Measurements from ENCODE around the gene TNIK. TPM values are rescaled to one million over a fixed set of nuclear protein-coding genes. Genes with fewer than 3 reads are reported as not detected.

The TNIK gene
- total RNA-seq, 1 donor = 49.8 TPM

DNA sequence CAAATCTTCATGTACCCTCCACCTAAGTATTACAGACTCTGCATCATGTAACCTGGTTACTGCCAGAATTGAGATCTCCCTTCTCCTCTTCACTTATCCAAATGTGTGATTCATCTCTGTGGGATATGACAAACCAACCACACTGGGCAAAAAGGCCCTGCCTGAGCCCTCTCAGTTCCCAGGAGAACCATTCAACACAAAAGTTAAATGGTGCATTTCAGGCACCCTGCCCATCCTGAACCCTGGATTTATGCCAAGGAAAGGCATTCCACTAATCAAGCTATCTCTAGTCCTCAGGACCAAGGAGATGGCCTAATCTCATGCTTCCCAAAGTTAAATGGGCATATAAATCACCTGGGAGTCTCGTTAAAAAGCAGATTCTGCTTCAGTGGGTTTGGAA, 108.5 kb downstream of the TNIK start:
- no peaks in the 10 kb centered on the region for H3K27me3 ChIP-seq (ENCODE audit: insufficient read depth, low read length)
- H3K4me1 ChIP-seq (ENCODE audit: insufficient read depth, low read length) = peaks cover 20% of the 10 kb centered on the region
- no peak overlapping the region for H3K4me3 ChIP-seq (ENCODE audit: low read length)
- no peaks in the 10 kb centered on the region for H3K9me3 ChIP-seq (ENCODE audit: low read depth, low read length)

- Histone ChIP-seq H3K9me3 (ENCODE audit: low read depth, low read length) (no peaks in the 10 kb centered on the region), H3K27me3 (ENCODE audit: insufficient read depth, low read length) (no peaks in the 10 kb centered on the region)
Observed at GRCh38 chr3:171350364-171350763, 109.8 kb downstream of the TNIK start.

GRCh38 chr3:171349392-171349791, 110.8 kb downstream of the TNIK start:
- Histone ChIP-seq H3K9me3 (ENCODE audit: low read depth, low read length) (no peaks in the 10 kb centered on the region), H3K27me3 (ENCODE audit: insufficient read depth, low read length) (no peaks in the 10 kb centered on the region)

More at GRCh38 chr3:171350364-171350763, 109.8 kb downstream of the TNIK start:
- Histone ChIP-seq H3K4me3 (ENCODE audit: low read length) (no peak overlapping the region), H3K4me1 (ENCODE audit: insufficient read depth, low read length) (peaks cover 24% of the 10 kb centered on the region)

GRCh38 chr3:171348121-171348520, 112.1 kb downstream of the TNIK start:
- no peak overlapping the region for H3K4me3 ChIP-seq (ENCODE audit: low read length)
- no peaks in the 10 kb centered on the region for H3K27me3 ChIP-seq (ENCODE audit: insufficient read depth, low read length)
- peaks cover 31% of the 10 kb centered on the region for H3K4me1 ChIP-seq (ENCODE audit: insufficient read depth, low read length)
- no peaks in the 10 kb centered on the region for H3K9me3 ChIP-seq (ENCODE audit: low read depth, low read length)

More at GRCh38 chr3:171349392-171349791, 110.8 kb downstream of the TNIK start:
- H3K4me1 ChIP-seq (ENCODE audit: insufficient read depth, low read length) = peaks cover 24% of the 10 kb centered on the region
- no peak overlapping the region for H3K4me3 ChIP-seq (ENCODE audit: low read length)

GRCh38 chr3:171347301-171348039, 112.7 kb downstream of the TNIK start:
- Histone ChIP-seq H3K27me3 (ENCODE audit: insufficient read depth, low read length) (no peaks in the 10 kb centered on the region), H3K9me3 (ENCODE audit: low read depth, low read length) (no peaks in the 10 kb centered on the region), H3K4me3 (ENCODE audit: low read length) (no peak overlapping the region), H3K4me1 (ENCODE audit: insufficient read depth, low read length) (peaks cover 31% of the 10 kb centered on the region)

- H3K4me3 ChIP-seq (ENCODE audit: low read length) = no peak overlapping the region
- no peaks in the 10 kb centered on the region for H3K9me3 ChIP-seq (ENCODE audit: low read depth, low read length)
- H3K4me1 ChIP-seq (ENCODE audit: insufficient read depth, low read length) = peaks cover 31% of the 10 kb centered on the region
- no peaks in the 10 kb centered on the region for H3K27me3 ChIP-seq (ENCODE audit: insufficient read depth, low read length)
Observed at GRCh38 chr3:171346582-171347300, 113.5 kb downstream of the TNIK start.

DNA sequence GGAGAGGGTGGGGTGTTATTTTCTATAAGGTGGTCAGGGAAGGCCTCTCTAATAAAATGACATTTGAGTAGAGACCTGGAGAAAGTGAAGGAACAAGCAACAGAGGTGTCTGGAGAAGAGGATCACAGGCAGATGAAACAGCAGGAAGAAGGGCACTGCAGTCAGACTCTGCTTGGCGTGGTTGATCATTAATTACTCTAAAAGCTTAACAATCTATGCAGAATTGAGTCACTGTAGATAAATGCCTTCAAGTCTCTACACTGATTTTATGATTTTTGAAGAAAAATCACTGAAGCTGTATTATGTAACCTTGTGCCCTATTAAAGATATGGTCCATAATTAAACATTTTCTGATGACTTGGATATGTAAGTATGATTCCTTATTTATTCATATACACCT, 114.2 kb downstream of the TNIK start:
- Histone ChIP-seq H3K27me3 (ENCODE audit: insufficient read depth, low read length) (no peaks in the 10 kb centered on the region), H3K4me3 (ENCODE audit: low read length) (no peak overlapping the region), H3K9me3 (ENCODE audit: low read depth, low read length) (no peaks in the 10 kb centered on the region), H3K4me1 (ENCODE audit: insufficient read depth, low read length) (peaks cover 31% of the 10 kb centered on the region)

DNA sequence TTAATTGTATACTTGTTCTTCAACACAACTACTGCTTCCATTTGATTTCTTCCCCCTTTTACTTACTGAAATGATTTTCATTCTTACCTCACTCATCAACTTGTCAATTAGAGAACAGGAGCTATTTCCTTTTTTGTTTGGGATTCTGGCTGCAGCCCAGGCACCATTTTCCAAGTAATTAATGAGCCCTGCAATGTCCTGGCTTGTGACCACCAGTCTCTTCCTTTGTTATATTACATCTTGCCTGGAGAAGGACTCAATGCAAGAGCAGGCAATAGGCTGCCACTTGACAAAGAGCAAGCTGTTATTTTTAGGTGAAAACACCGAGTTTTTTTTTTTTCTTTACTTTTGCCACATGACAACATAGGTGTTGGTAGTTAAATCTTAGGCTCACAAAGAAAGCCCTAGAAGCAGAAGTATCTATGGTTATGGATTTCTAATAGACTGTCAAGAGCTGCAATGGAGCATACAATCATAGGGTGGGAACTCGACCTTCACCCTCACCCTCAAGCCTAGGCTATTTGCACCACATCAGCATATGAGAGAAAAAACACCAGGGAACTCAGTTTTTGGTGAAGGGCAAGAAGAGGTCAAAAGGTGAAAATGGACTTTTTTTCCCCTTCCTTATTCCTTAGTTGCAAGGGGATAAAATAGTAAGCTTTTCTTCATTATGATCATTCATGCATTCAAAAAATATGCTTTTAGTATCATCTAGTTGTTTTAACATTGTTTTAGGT, 114.9 kb downstream of the TNIK start:
- no peaks in the 10 kb centered on the region for H3K27me3 ChIP-seq (ENCODE audit: insufficient read depth, low read length)
- peaks cover 27% of the 10 kb centered on the region for H3K4me1 ChIP-seq (ENCODE audit: insufficient read depth, low read length)
- no peaks in the 10 kb centered on the region for H3K9me3 ChIP-seq (ENCODE audit: low read depth, low read length)
- H3K4me3 ChIP-seq (ENCODE audit: low read length) = no peak overlapping the region

DNA sequence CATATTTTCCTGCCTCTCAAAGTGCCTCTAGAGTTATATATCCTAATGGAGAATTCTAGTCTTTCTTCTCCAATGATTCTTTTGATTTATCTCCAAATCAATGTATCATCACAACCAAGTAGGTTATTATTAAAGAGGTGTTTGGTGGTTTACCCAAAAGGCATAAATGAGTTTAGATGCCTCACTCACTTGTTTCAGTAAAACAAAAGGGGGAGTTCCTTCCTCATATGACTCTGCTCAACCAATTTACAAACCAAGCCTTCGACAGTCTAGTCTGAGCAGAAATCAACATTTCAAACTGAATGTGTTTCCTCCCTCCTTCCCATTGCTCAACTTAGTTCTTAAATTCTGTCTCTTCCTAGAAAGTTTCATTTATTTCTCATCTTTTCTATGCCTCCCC, 116.5 kb downstream of the TNIK start:
- H3K9me3 ChIP-seq (ENCODE audit: low read depth, low read length) = no peaks in the 10 kb centered on the region
- no peaks in the 10 kb centered on the region for H3K27me3 ChIP-seq (ENCODE audit: insufficient read depth, low read length)
- H3K4me1 ChIP-seq (ENCODE audit: insufficient read depth, low read length) = peaks cover 27% of the 10 kb centered on the region
- H3K4me3 ChIP-seq (ENCODE audit: low read length) = no peak overlapping the region

GRCh38 chr3:171342783-171343420, 117.3 kb downstream of the TNIK start:
- Histone ChIP-seq H3K9me3 (ENCODE audit: low read depth, low read length) (no peaks in the 10 kb centered on the region), H3K4me3 (ENCODE audit: low read length) (no peak overlapping the region), H3K4me1 (ENCODE audit: insufficient read depth, low read length) (peaks cover 22% of the 10 kb centered on the region), H3K27me3 (ENCODE audit: insufficient read depth, low read length) (no peaks in the 10 kb centered on the region)

GRCh38 chr3:171342200-171342599, 118.0 kb downstream of the TNIK start:
- peaks cover 15% of the 10 kb centered on the region for H3K4me1 ChIP-seq (ENCODE audit: insufficient read depth, low read length)
- H3K27me3 ChIP-seq (ENCODE audit: insufficient read depth, low read length) = no peaks in the 10 kb centered on the region
- no peak overlapping the region for H3K4me3 ChIP-seq (ENCODE audit: low read length)
- no peaks in the 10 kb centered on the region for H3K9me3 ChIP-seq (ENCODE audit: low read depth, low read length)

- no peaks in the 10 kb centered on the region for H3K9me3 ChIP-seq (ENCODE audit: low read depth, low read length)
Observed at GRCh38 chr3:171340434-171340833, 119.8 kb downstream of the TNIK start.

GRCh38 chr3:171339598-171339997, 120.6 kb downstream of the TNIK start:
- no peaks in the 10 kb centered on the region for H3K9me3 ChIP-seq (ENCODE audit: low read depth, low read length)
- H3K4me3 ChIP-seq (ENCODE audit: low read length) = no peak overlapping the region
- peaks cover 6% of the 10 kb centered on the region for H3K4me1 ChIP-seq (ENCODE audit: insufficient read depth, low read length)
- no peaks in the 10 kb centered on the region for H3K27me3 ChIP-seq (ENCODE audit: insufficient read depth, low read length)

More at GRCh38 chr3:171340434-171340833, 119.8 kb downstream of the TNIK start:
- H3K4me3 ChIP-seq (ENCODE audit: low read length) = no peak overlapping the region
- no peaks in the 10 kb centered on the region for H3K27me3 ChIP-seq (ENCODE audit: insufficient read depth, low read length)
- peaks cover 6% of the 10 kb centered on the region for H3K4me1 ChIP-seq (ENCODE audit: insufficient read depth, low read length)

GRCh38 chr3:171336406-171336805, 123.8 kb downstream of the TNIK start:
- Histone ChIP-seq H3K9me3 (ENCODE audit: low read depth, low read length) (no peaks in the 10 kb centered on the region), H3K4me3 (ENCODE audit: low read length) (no peak overlapping the region), H3K4me1 (ENCODE audit: insufficient read depth, low read length) (no peaks in the 10 kb centered on the region), H3K27me3 (ENCODE audit: insufficient read depth, low read length) (no peaks in the 10 kb centered on the region)

DNA sequence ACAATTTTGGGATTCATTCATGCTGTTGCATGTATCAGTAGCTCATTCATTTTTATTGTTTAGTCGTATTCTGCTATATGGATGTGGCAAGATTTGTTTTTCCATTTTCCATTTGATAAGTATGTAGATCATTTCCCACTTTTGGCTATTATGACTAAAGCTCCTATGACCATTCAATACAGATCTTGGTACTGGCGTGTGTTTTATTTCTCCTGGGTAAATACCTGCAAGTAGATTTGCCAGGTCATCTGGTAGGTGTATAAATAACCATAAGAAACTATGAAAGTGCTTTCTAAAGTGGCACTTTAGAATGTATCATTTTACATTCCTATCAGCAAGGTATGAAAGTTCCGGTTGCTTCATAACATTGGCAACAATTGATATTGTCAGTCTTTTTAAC, 124.6 kb downstream of the TNIK start:
- Histone ChIP-seq H3K4me3 (ENCODE audit: low read length) (no peak overlapping the region), H3K27me3 (ENCODE audit: insufficient read depth, low read length) (no peaks in the 10 kb centered on the region), H3K9me3 (ENCODE audit: low read depth, low read length) (no peaks in the 10 kb centered on the region), H3K4me1 (ENCODE audit: insufficient read depth, low read length) (no peaks in the 10 kb centered on the region)

All from mononuclear cell (primary cell).